H9 (cell line): Measurements from ENCODE around the gene MID1. TPM values are rescaled to one million over a fixed set of nuclear protein-coding genes. Genes with fewer than 3 reads are reported as not detected.

Experiments used
- DNase-seq: peaks from one replicate; pipeline ENCODE4 v3.0.0-alpha.2; 2017
- H2AFZ ChIP-seq: one replicate; pipeline ENCODE4 v1.6.1; 2013; ENCODE audit warnings: mild to moderate bottlenecking, low read length, control low read depth, moderate library complexity
- H2AK5ac ChIP-seq: 2 replicates; pipeline ENCODE4 v1.6.1; 2013; ENCODE audit warnings: low read length, control low read depth, mixed read lengths; ENCODE audit not compliant: insufficient read length
- H2BK120ac ChIP-seq: one replicate; pipeline ENCODE4 v1.6.1; 2013; ENCODE audit warnings: low read depth, mild to moderate bottlenecking, low read length, control low read depth, inconsistent platforms; ENCODE audit not compliant: poor library complexity, severe bottlenecking
- H2BK12ac ChIP-seq: 2 replicates; pipeline ENCODE4 v1.6.1; 2013; ENCODE audit warnings: low read length, control low read depth, mixed read lengths, low read depth; ENCODE audit not compliant: insufficient read length
- H2BK15ac ChIP-seq: 2 replicates; pipeline ENCODE4 v1.6.1; 2013; ENCODE audit warnings: low read depth, low read length, control low read depth
- H2BK20ac ChIP-seq: one replicate; pipeline ENCODE4 v1.6.1; 2013; ENCODE audit warnings: low read depth, mild to moderate bottlenecking, low read length, control low read depth, inconsistent platforms; ENCODE audit not compliant: poor library complexity, severe bottlenecking
- H2BK5ac ChIP-seq: 2 replicates; pipeline ENCODE4 v1.6.1; 2013; ENCODE audit warnings: low read length, control low read depth, mixed read lengths; ENCODE audit not compliant: insufficient read length
- H3K14ac ChIP-seq: 2 replicates; pipeline ENCODE4 v1.6.1; 2013; ENCODE audit warnings: low read length, control low read depth; ENCODE audit not compliant: insufficient read depth
- H3K18ac ChIP-seq: 2 replicates; pipeline ENCODE4 v1.6.1; 2013; ENCODE audit warnings: low read depth, mild to moderate bottlenecking, mixed read lengths, low read length, control low read depth; ENCODE audit not compliant: insufficient read length
- H3K23ac ChIP-seq: 2 replicates; pipeline ENCODE4 v1.6.1; 2013; ENCODE audit warnings: low read length, control low read depth, mixed read lengths, low read depth; ENCODE audit not compliant: insufficient read length
- H3K23me2 ChIP-seq: 2 replicates; pipeline ENCODE4 v1.6.1; 2013; ENCODE audit warnings: low read depth, mild to moderate bottlenecking, mixed read lengths, low read length, control low read depth; ENCODE audit not compliant: insufficient read length, poor library complexity, severe bottlenecking
- H3K27ac ChIP-seq: 2 replicates; pipeline ENCODE4 v1.5.1; 2013; ENCODE audit warnings: low read length, control low read depth, mixed read lengths, low read depth; ENCODE audit not compliant: insufficient read length
- H3K27me3 ChIP-seq: 2 replicates; pipeline ENCODE4 v1.6.1; 2013; ENCODE audit warnings: low read length, control low read depth, inconsistent platforms; ENCODE audit not compliant: insufficient read depth
- H3K4ac ChIP-seq: 2 replicates; pipeline ENCODE4 v1.6.1; 2013; ENCODE audit warnings: low read depth, mild to moderate bottlenecking, control low read depth, inconsistent platforms, low read length, moderate library complexity
- H3K4me1 ChIP-seq: 2 replicates; pipeline ENCODE4 v1.6.1; 2013; ENCODE audit warnings: low read length, control low read depth, inconsistent platforms; ENCODE audit not compliant: insufficient read depth
- H3K4me2 ChIP-seq: 2 replicates; pipeline ENCODE4 v1.6.1; 2013; ENCODE audit warnings: low read length, control low read depth, mixed read lengths; ENCODE audit not compliant: insufficient read length, insufficient read depth
- H3K56ac ChIP-seq: 2 replicates; pipeline ENCODE4 v1.6.1; 2013; ENCODE audit warnings: low read depth, mild to moderate bottlenecking, mixed read lengths, low read length, control low read depth; ENCODE audit not compliant: insufficient read length
- H3K79me1 ChIP-seq: 2 replicates; pipeline ENCODE4 v1.6.1; 2013; ENCODE audit warnings: low read depth, mild to moderate bottlenecking, moderate library complexity, low read length, control low read depth, inconsistent platforms; ENCODE audit not compliant: insufficient read depth, poor library complexity, severe bottlenecking
- H3K79me2 ChIP-seq: 2 replicates; pipeline ENCODE4 v1.6.1; 2013; ENCODE audit warnings: low read length, control low read depth, inconsistent platforms; ENCODE audit not compliant: insufficient read depth
- H3K9ac ChIP-seq: 2 replicates; pipeline ENCODE4 v1.6.1; 2013; ENCODE audit warnings: low read length, control low read depth, mixed read lengths; ENCODE audit not compliant: insufficient read length; ENCODE audit errors: extremely low read depth
- H3K9me3 ChIP-seq: one replicate; pipeline ENCODE4 v1.6.1; 2013; ENCODE audit warnings: low read depth, low read length, inconsistent platforms; ENCODE audit not compliant: control insufficient read depth
- H3T11ph ChIP-seq: one replicate; pipeline ENCODE4 v1.6.1; 2013; ENCODE audit warnings: mild to moderate bottlenecking, low read length, control low read depth, inconsistent platforms
- H4K20me1 ChIP-seq: one replicate; pipeline ENCODE4 v1.6.1; 2013; ENCODE audit not compliant: control insufficient read depth, insufficient read length, insufficient read depth
- H4K5ac ChIP-seq: 2 replicates; pipeline ENCODE4 v1.6.1; 2013; ENCODE audit warnings: low read depth, mild to moderate bottlenecking, mixed read lengths, low read length, control low read depth; ENCODE audit not compliant: insufficient read length
- H4K8ac ChIP-seq: replicated peaks from 2 replicates; pipeline ENCODE4 v1.6.1; 2013; ENCODE audit warnings: low read length, control low read depth, mixed read lengths, low read depth; ENCODE audit not compliant: insufficient read length
- H4K91ac ChIP-seq: 2 replicates; pipeline ENCODE4 v1.6.1; 2013; ENCODE audit warnings: low read depth, mild to moderate bottlenecking, moderate library complexity, mixed read lengths, low read length, control low read depth; ENCODE audit not compliant: insufficient read length
- H3K27ac Mint-ChIP-seq, 3 experiments: 2 replicates in 2 of 3; 3 replicates in 1 of 3; pipeline ENCODE4 v1.8.0; 2020 to 2021; ENCODE audit warnings: mixed read lengths in 3 of 3, mild to moderate bottlenecking in 1 of 3, moderate library complexity in 1 of 3
- H3K27me3 Mint-ChIP-seq: 2 replicates; pipeline ENCODE4 v1.8.0; 2021; ENCODE audit warnings: low read depth, mild to moderate bottlenecking, moderate library complexity, mixed read lengths
- H3K36me3 Mint-ChIP-seq, 3 experiments: 2 replicates in 2 of 3; 3 replicates in 1 of 3; pipeline ENCODE4 v1.8.0; 2020 to 2021; ENCODE audit warnings: low read depth in 3 of 3, mixed read lengths in 3 of 3; ENCODE audit not compliant: insufficient read depth in 1 of 3
- H3K4me1 Mint-ChIP-seq, 2 experiments: 2 replicates each; pipeline ENCODE4 v1.8.0; 2020; ENCODE audit warnings: mixed read lengths in 2 of 2
- H3K4me3 Mint-ChIP-seq, 2 experiments: 2 replicates in 1 of 2; 3 replicates in 1 of 2; pipeline ENCODE4 v1.8.0; 2020 to 2021; ENCODE audit warnings: mild to moderate bottlenecking in 2 of 2, mixed read lengths in 2 of 2, moderate library complexity in 1 of 2
- H3K9me3 Mint-ChIP-seq, 2 experiments: 2 replicates in 1 of 2; 3 replicates in 1 of 2; pipeline ENCODE4 v1.8.0; 2020; ENCODE audit warnings: mild to moderate bottlenecking in 2 of 2, mixed read lengths in 2 of 2, moderate library complexity in 1 of 2
- CTCF ChIP-seq: fragments of 200-600 bp; sonication (generic); conservative IDR thresholded peaks from 3 replicates; pipeline ENCODE4 v1.8.0; 2021; ENCODE audit warnings: antibody characterized with exemption, mild to moderate bottlenecking
- WGBS: extraction: QIAGEN DNeasy Blood & Tissue Kit; methylation state at CpG from one replicate; pipeline ENCODE4 v1.1.7; 2013; ENCODE audit warnings: missing lambda C conversion rate, low lambda C conversion rate, mixed read lengths; ENCODE audit not compliant: insufficient read length; ENCODE audit errors: extremely low coverage; 5-methylcytosine and 5-hydroxymethylcytosine counted together
- total RNA-seq: library from RNA; stranded (reverse); gene quantifications from 2 replicates; pipeline ENCODE4 v1.2.1, GENCODE V29; 2021

The MID1 gene
- total RNA-seq, 1 experiment from 2014 or later = 32.9 TPM

GRCh38 chrX:10628906-10629305 is 8.5 kb upstream of the MID1 start:
- Histone ChIP-seq H3K4me2 (no peak overlapping the region), H2AFZ (no peak overlapping the region), H3K14ac (no peak overlapping the region), H3T11ph (no peak overlapping the region), H2BK120ac (no peak overlapping the region), H3K79me2 (no peaks in the 10 kb centered on the region), H3K27me3 (no peaks in the 10 kb centered on the region), H3K9ac (no peak overlapping the region), H3K18ac (no peak overlapping the region), H2BK5ac (no peak overlapping the region), H4K8ac (no peak overlapping the region), H3K4ac (no peak overlapping the region), H3K79me1 (no peaks in the 10 kb centered on the region), H2BK15ac (no peak overlapping the region), H3K23me2 (no peaks in the 10 kb centered on the region), H4K5ac (no peak overlapping the region), H3K56ac (no peak overlapping the region), H4K20me1 (no peaks in the 10 kb centered on the region), H2BK20ac (no peak overlapping the region), H3K9me3 (no peaks in the 10 kb centered on the region), H3K23ac (no peak overlapping the region), H4K91ac (no peak overlapping the region), H2BK12ac (no peak overlapping the region), H3K4me1 (no peaks in the 10 kb centered on the region; the same call in 1 of the 2 replicates), H3K27ac (no peak overlapping the region), H2AK5ac (no peak overlapping the region)
- H3K4me1 Mint-ChIP-seq = peaks cover 9% of the 10 kb centered on the region in 2 experiments
- H3K4me3 Mint-ChIP-seq = no peak overlapping the region
- H3K27me3 Mint-ChIP-seq = no peaks in the 10 kb centered on the region; the same call in 1 of the 2 replicates
- WGBS = no CpG with 5 or more reads among the region's 3 CpGs
- peaks cover 3 to 6% (median 3%) of the 10 kb centered on the region in 3 experiments; a peak in 2 of 7 replicates for H3K36me3 Mint-ChIP-seq
- no peak overlapping the region; a peak in 1 of 7 replicates for H3K27ac Mint-ChIP-seq
- DNase-seq = no peak
- peaks cover 36 to 38% of the 10 kb centered on the region in 2 experiments for H3K9me3 Mint-ChIP-seq
- TF ChIP-seq CTCF = no peak
